Central memory CD4-positive, alpha-beta T cell (primary cell): ENCODE data around the gene SLC18A2.
"Not testable (repeated sequence)": the region's sequence is repeated elsewhere in the genome, so short reads cannot be mapped to it uniquely, and the experiment has no call there.

ENCODE experiments used
- DNase-seq: peaks from one replicate; pipeline ENCODE4 v3.0.0; 2022

The SLC18A2 gene

GRCh38 chr10:117266400-117266799, 25.5 kb downstream of the SLC18A2 start:
- DNase-seq: peak; percentile 16

DNA sequence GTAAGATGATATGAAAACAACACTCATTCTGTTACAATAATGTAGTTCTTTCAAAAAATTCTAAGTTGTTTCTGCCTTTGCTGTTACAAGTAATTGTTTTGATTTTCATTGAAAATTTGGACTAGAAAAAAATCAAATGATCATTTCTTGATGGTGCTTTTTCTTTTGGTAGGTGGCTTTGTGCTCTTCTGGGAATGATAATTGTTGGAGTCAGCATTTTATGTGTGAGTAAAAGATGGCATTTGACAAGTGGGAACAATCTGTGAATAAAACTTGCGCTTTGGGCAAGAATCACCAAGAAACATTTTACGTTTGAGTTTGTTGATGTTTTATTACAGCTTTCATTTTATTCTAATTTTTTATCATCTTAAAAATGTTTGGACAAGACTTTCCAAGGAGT, 25.9 kb downstream of the SLC18A2 start:
- no peak for DNase-seq

DNA sequence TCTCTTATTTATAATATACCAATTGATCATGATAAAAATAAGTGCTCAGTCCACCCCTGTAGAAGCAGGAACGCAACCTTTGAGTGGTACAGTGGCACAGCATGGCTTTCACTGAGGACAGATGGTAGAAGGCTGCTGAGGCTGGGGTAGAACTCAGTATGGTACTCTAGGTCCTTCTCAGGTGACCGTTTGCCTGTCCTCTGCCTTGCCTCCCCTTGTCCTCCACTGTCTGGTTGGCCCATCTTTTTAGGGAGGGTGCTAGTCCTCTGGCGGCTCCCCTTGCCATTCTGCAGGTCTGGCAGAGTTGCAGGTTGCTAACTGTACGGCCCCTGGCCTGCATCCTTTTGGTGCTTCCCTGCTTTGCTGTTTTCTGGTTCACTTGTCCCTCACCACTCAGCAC, 27.3 kb downstream of the SLC18A2 start:
- no peak for DNase-seq

DNA sequence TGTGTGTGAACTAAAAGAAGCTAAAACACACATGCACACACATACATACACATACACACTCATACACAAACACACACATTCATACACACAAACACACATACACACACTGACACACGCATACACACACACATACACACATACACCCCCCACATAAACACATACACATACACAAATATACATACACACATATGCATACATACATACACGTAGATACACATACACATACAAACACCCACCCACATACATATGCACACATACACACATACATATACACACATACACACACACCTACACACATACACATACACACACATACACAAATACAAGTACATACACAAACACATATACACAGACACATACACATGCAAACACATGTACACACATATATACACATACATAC, 28.0 kb downstream of the SLC18A2 start:
- no peak for DNase-seq

- DNase-seq: no peak
These were observed 30.5 kb downstream of the SLC18A2 start for GRCh38 chr10:117271427-117271826.

- DNase-seq: no peak
These were observed 31.5 kb downstream of the SLC18A2 start for GRCh38 chr10:117272195-117273076.

GRCh38 chr10:117273980-117274379, 33.1 kb downstream of the SLC18A2 start:
- DNase-seq: no peak

- no peak for DNase-seq
These were observed 33.6 kb downstream of the SLC18A2 start for GRCh38 chr10:117274509-117274908.

GRCh38 chr10:117275121-117275520, 34.2 kb downstream of the SLC18A2 start:
- DNase-seq: no peak

- DNase-seq: no peak
These were observed 36.8 kb downstream of the SLC18A2 start for GRCh38 chr10:117277675-117278074.

DNA sequence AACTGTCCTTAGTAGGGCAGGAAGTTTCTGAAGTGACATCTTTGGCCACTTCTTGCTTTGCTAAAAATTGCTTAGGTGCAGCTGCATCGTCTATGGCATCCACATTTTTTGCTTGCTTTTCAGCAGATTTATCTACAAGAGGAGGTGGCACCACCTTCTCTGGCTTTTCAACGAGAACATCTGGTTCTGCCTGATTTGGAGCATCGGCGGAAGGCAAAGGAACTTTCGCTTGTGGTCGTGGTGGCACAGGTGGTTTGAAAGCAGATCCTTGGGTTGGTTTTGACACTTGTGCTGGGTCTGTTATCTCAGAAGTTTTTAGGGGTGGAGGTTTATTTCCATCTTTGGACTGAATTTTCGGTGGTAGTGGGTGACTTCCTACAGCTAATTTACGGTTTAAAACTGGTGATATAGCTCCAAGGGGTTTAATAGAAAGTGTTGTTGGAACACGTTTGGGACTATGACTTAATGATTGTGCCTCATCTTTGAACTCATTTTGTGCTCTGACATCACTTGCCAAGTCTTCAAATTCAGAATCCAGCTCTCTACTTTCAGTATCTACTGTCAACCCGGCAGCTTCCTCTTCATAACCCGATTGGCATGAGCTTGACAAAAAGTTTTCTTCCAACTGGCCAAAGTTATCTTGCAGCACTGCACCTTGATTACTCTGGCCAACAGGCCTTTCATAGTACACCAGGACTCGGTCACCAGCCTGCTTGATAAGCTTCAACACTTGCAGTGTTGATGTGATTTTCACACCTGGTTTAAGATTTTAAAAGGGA, 44.0 kb downstream of the SLC18A2 start:
- no peak for DNase-seq

DNA sequence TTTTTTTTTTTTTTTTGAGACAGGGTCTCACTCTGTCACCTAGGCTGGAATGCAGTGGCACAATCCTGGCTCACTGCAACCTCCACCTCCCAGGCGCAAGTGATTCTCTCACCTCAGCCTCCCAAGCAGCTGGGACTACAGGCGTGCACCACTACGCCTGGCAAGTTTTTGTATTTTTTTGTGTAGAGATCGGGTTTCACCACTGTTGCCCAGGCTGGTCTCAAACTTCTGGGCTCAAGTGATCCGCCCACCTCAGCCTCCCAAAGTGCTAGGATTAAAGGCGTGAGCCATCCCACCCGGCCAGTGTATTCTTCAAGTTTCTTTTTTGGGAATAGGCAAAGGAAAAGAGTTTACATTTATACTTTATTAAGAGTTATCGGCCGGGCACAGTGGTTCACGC, 50.0 kb downstream of the SLC18A2 start:
- not testable (repeated sequence) for DNase-seq

DNA sequence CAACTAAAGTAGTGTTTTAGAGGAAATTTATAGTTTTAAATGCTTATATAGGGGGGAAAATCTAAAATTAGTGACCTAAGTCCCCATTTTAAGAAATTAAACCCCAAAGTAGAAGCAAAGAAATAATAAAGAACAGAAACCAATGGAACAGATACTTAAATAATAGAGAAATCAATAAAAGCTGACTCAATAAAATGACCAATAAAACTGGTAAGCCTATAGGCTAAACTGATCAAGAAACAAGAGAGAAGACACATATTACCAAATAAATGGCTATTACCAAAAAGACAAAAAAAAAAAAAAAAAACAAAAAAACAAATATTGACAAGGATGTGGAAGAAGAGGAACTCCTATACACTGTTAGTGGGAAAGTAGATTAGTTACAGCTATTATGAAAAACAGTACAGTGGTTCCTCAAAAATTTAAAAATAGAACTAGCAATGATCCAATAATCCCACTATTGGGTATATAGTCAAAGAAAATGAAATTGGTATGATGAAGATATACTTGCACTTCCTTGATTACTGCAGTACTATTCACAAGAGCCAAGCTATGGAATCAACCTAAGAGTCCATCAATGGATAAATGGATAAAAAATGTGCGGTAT, 53.2 kb downstream of the SLC18A2 start:
- DNase-seq: no peak

DNA sequence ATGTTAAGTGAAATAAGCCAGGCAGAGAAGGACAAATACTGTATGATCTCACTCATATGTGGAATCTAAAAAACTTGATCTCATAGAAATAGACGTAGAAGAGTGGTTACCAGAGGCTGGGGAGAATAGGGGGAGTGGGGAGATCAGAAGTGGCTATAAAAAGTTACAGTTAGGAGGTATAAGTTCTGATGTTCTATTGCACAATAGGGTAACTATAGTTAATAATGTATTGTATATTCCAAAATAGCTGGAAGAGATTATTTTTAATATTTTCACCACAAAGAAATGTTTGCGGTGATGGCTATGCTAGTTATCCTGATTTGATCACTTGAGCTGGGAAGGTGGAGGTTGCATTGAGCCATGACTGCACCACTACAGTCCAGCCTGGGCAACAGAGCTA, 53.8 kb downstream of the SLC18A2 start:
- DNase-seq: no peak

- DNase-seq: no peak
These were observed 57.3 kb downstream of the SLC18A2 start for GRCh38 chr10:117298219-117298618.

DNA sequence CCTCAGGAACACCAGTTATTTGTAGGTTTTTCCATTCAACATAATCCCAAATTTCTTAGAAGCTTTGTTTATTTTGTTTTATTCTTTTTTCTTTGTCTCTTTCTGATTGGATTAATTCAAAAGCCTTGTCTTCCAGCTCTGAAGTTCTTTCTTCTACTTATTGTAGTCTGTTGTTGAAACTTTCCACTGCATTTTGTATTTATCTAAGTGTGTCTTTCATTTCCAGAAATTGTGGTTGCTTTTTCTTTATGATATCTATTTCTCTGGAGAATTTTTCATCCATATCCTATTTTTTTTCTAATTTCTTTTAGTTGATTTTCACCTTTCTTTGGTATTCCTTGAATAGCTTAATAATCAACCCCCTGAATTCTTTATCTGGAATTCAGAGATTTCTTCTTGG, 58.5 kb downstream of the SLC18A2 start:
- DNase-seq: no peak

GRCh38 chr10:117300671-117301070, 59.8 kb downstream of the SLC18A2 start:
- no peak for DNase-seq

DNA sequence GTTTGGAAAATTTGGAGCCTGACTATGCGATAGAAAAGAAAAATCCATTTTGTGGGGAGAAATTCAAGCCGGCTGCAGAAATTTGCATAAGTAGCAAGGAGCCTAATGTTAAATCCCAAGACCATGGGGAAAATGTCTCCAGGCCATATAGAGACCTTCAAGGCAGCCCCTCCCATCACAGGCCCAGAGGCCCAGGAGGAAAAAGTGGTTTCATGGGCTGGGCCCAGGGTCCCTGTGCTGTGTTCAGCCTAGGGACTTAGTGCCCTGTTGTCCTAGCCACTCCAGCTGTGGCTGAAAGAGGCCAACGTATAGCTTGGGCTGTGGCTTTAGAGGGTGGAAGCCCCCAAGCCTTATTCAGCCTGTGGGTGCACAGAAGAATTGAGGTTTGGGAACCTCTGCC, 62.5 kb downstream of the SLC18A2 start:
- DNase-seq: not testable (repeated sequence)

GRCh38 chr10:117306674-117307073, 65.8 kb downstream of the SLC18A2 start:
- DNase-seq: no peak

GRCh38 chr10:117311261-117311660, 70.3 kb downstream of the SLC18A2 start:
- DNase-seq: no peak

- DNase-seq: no peak
These were observed 71.5 kb downstream of the SLC18A2 start for GRCh38 chr10:117312430-117312829.

- DNase-seq: no peak
These were observed 72.7 kb downstream of the SLC18A2 start for GRCh38 chr10:117313641-117314040.

DNA sequence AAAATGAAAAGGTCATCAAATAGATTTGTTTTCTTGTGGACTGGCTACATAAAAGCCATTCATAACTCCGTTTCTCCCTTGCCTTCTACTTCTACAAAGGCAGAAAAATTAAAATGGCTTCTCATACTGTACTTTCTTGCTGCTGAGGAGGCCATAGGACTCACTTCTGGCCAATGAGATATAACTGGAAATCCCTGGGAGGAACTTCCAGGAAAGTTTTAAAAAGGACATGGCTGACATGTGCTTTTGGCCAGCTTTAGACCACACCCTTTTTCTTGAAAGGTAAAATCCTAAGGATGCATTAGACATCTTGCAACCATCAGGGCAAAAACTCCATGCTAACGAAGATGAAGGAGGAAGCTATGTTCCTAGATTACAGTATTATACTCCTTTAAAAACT, 75.8 kb downstream of the SLC18A2 start:
- DNase-seq: no peak

GRCh38 chr10:117318909-117319308, 78.0 kb downstream of the SLC18A2 start:
- no peak for DNase-seq
